ENCODE data around the gene KLHL10. TPM values are rescaled to one million over a fixed set of nuclear protein-coding genes. Genes with fewer than 3 reads are reported as not detected.
"Not testable (repeated sequence)": the region's sequence is repeated elsewhere in the genome, so short reads cannot be mapped to it uniquely, and the experiment has no call there.

Gene KLHL10
- total RNA-seq, 2 experiments from 2014 or later = not detected

- Mint-ChIP-seq H3K4me1 (ENCODE audit: low read depth) (no peaks in the 10 kb centered on the region), H3K27ac (no peak overlapping the region), H3K9me3 (no peaks in the 10 kb centered on the region), H3K4me3 (no peak overlapping the region), H3K36me3 (ENCODE audit: low read depth) (peaks cover 76% of the 10 kb centered on the region), H3K27me3 (no peaks in the 10 kb centered on the region)
- Histone ChIP-seq H3K4me3 (ENCODE audit: low read length) (no peak overlapping the region), H3K27ac (ENCODE audit: low read depth in 1 of 2, low read length in 2 of 2) (no peak overlapping the region), H3K36me3 (ENCODE audit: insufficient read depth, low read length) (peaks cover 58% of the 10 kb centered on the region), H3K27me3 (ENCODE audit: control insufficient read depth in 1 of 2, insufficient read depth in 2 of 2, low read length in 2 of 2) (no peaks in the 10 kb centered on the region), H3K4me1 (ENCODE audit: insufficient read depth, low read length) (no peaks in the 10 kb centered on the region), H3K9me3 (ENCODE audit: control insufficient read depth in 1 of 2, insufficient read depth in 1 of 2, low read length in 2 of 2) (no peaks in the 10 kb centered on the region)
- ATAC-seq (ENCODE audit: poor library complexity) (no peak), DNase-seq (no peak)
- intact Hi-C loops (cut with DNase I, micrococcal nuclease) = no loop called here
- TF ChIP-seq, protein P1, sequence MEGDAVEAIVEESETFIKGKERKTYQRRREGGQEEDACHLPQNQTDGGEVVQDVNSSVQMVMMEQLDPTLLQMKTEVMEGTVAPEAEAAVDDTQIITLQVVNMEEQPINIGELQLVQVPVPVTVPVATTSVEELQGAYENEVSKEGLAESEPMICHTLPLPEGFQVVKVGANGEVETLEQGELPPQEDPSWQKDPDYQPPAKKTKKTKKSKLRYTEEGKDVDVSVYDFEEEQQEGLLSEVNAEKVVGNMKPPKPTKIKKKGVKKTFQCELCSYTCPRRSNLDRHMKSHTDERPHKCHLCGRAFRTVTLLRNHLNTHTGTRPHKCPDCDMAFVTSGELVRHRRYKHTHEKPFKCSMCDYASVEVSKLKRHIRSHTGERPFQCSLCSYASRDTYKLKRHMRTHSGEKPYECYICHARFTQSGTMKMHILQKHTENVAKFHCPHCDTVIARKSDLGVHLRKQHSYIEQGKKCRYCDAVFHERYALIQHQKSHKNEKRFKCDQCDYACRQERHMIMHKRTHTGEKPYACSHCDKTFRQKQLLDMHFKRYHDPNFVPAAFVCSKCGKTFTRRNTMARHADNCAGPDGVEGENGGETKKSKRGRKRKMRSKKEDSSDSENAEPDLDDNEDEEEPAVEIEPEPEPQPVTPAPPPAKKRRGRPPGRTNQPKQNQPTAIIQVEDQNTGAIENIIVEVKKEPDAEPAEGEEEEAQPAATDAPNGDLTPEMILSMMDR (IDR thresholded peaks at IDR 0.05) = no peak
- ChIA-PET POLR2A (no interaction called here), CTCF (interaction anchor here (1.4 kb wide), 1 partner anchor 60 kb away, joined by 3 read pairs; the partner anchor contains the start of gene P3H4)
Measured at GRCh38 chr17:41871789-41872188, 34.2 kb downstream of the KLHL10 start.

DNA sequence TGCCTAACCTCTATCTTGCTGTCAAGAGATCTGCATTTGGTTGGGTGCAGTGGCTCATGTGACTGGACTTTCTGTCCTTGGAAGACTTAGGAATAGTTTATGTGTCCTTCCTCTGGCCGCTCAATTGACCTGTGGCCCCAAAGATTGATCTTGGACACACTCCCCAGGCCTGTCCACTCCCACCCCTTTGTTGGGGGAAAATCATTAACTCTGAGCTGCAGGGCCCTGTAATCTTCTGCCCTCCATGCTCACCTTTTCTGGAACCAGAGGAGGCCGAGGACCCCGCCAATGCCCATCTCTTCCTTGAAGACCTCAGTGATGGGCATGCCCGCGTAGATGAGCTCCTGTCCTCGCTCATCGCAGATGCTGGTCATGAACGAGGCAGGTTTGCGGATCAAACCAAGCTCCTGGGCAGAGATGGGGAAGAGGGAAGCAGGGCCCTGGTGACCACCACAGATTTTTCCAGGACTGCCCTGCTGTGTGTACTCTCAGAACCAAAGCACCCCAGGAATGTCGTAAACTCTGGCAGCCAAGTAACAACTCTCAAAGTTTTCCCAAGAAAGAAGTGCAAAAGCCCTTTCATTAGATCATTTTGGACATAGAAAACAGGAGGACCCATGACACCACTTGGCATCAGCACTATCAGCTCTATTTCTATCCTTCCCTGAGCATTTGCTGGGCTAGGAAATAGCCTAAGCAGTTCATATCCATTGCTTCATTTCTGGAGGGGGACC lies 36.1 kb downstream of the KLHL10 start:
- POLR2A ChIA-PET = interaction anchor here (1.0 kb wide), 1 partner anchor 9 kb away, joined by 7 read pairs; the partner anchor contains the start of gene KLHL11
- peaks cover 64% of the 10 kb centered on the region for H3K36me3 ChIP-seq (ENCODE audit: insufficient read depth, low read length)
- no peaks in the 10 kb centered on the region for H3K27me3 ChIP-seq (ENCODE audit: control insufficient read depth in 1 of 2, insufficient read depth in 2 of 2, low read length in 2 of 2)
- no peak overlapping the region for H3K4me3 ChIP-seq (ENCODE audit: low read length)
- no peak overlapping the region for H3K27ac ChIP-seq (ENCODE audit: low read depth in 1 of 2, low read length in 2 of 2)
- TF ChIP-seq, protein P1 (IDR thresholded peaks at IDR 0.05) = no peak
- CTCF ChIA-PET = no interaction called here
- H3K36me3 Mint-ChIP-seq (ENCODE audit: low read depth) = peaks cover 78% of the 10 kb centered on the region
- no peaks in the 10 kb centered on the region for H3K9me3 Mint-ChIP-seq
- intact Hi-C loops (cut with DNase I, micrococcal nuclease) = no loop called here
- no peaks in the 10 kb centered on the region for H3K4me1 Mint-ChIP-seq (ENCODE audit: low read depth)
- no peak for ATAC-seq (ENCODE audit: poor library complexity)
- DNase-seq = no peak
- H3K27me3 Mint-ChIP-seq = no peaks in the 10 kb centered on the region
- no peaks in the 10 kb centered on the region for H3K9me3 ChIP-seq (ENCODE audit: control insufficient read depth in 1 of 2, insufficient read depth in 1 of 2, low read length in 2 of 2)
- H3K27ac Mint-ChIP-seq = no peak overlapping the region
- no peak overlapping the region for H3K4me3 Mint-ChIP-seq
- no peaks in the 10 kb centered on the region for H3K4me1 ChIP-seq (ENCODE audit: insufficient read depth, low read length)

GRCh38 chr17:41874293-41874670 lies 36.7 kb downstream of the KLHL10 start:
- H3K36me3 Mint-ChIP-seq (ENCODE audit: low read depth) = peaks cover 78% of the 10 kb centered on the region
- H3K36me3 ChIP-seq (ENCODE audit: insufficient read depth, low read length) = peaks cover 66% of the 10 kb centered on the region
- POLR2A ChIA-PET = interaction anchor here (1.0 kb wide), 1 partner anchor 9 kb away, joined by 7 read pairs; the partner anchor contains the start of gene KLHL11

More at GRCh38 chr17:41874293-41874670, 36.7 kb downstream of the KLHL10 start:
- DNase-seq; H3K27ac Mint-ChIP-seq; H3K4me1 ChIP-seq (ENCODE audit: insufficient read depth, low read length); H3K27me3 Mint-ChIP-seq; H3K4me1 Mint-ChIP-seq (ENCODE audit: low read depth); H3K27ac ChIP-seq (ENCODE audit: low read depth in 1 of 2, low read length in 2 of 2); H3K9me3 Mint-ChIP-seq; H3K4me3 Mint-ChIP-seq; intact Hi-C loops (cut with DNase I, micrococcal nuclease); H3K4me3 ChIP-seq (ENCODE audit: low read length); CTCF ChIA-PET; H3K27me3 ChIP-seq (ENCODE audit: control insufficient read depth in 1 of 2, insufficient read depth in 2 of 2, low read length in 2 of 2); H3K9me3 ChIP-seq (ENCODE audit: control insufficient read depth in 1 of 2, insufficient read depth in 1 of 2, low read length in 2 of 2); ATAC-seq (ENCODE audit: poor library complexity): not testable (repeated sequence)

Measured in CD4-positive, alpha-beta T cell (primary cell).